GM19239 (cell line): ENCODE measurements around the gene CFAP45.

Experiments used
- DNase-seq: peaks from one replicate; pipeline ENCODE4 v3.0.0; 2011; ENCODE audit warnings: low spot score; ENCODE audit not compliant: insufficient read length
- FAIRE-seq: peaks from 2 replicates; lab custom pipeline; 2011; peaks lifted over from hg19 to GRCh38; lab: Jason Lieb, UNC

CFAP45 gene

GRCh38 chr1:159831412-159832141, 68.4 kb downstream of the CFAP45 start:
- FAIRE-seq (no peak), DNase-seq (no peak)

DNA sequence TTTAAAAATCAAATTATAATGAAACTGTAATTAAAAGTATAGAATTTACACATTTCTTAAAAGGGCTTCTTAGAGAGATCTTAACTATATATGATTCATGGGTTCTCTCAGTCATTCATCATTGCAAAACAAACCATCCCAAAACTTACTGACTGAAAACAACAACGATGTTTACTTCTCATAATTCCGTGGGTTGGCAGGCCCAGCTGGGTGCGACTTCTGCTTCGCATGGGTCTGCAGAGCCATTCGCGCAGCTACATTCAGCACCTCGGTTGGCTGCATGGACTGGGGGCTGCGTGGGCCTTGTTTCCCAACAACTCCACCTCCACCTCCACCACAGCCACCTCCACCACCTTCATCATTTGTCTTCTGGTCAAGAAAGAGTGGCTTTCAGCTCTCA, 69.2 kb downstream of the CFAP45 start:
- DNase-seq (no peak), FAIRE-seq (no peak)

DNA sequence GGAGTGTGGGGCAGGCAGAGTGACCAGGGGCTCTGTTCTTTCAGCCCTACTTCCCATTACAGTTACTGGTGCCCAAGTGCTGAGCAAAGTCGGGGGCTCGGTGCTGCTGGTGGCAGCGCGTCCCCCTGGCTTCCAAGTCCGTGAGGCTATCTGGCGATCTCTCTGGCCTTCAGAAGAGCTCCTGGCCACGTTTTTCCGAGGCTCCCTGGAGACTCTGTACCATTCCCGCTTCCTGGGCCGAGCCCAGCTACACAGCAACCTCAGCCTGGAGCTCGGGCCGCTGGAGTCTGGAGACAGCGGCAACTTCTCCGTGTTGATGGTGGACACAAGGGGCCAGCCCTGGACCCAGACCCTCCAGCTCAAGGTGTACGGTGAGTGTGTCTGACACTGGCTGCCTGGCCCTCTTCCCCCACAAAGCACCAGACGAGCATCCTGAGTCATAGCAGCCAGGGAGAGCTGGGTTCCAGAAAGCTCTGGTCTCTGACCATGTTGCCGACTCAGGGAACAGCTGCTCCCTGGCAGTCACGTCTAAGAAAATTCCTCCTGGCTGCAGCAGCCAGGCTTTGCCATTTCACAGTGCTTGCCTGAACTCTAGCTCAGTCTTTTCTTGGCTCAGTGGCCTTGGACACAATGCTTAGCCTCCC, 70.0 kb downstream of the CFAP45 start:
- no peak for DNase-seq
- no peak for FAIRE-seq

DNA sequence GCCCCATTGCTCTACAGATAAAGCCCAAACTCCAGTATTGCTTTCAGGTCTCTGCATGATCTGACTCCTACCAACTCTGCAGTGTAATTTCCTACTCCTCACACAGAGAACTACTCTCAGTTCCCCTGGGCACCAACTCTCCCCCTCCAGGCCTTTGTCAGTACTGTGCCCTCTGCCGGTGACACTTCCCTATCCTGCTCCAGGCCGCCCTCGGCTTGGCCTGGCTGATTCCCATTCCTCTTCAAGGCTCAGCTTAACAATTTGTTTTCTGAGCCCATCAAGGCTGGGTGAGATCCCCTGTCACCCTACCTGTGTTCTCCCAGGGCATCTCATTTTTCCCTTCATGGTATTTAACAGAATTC, 70.7 kb downstream of the CFAP45 start:
- DNase-seq (peak; percentile 54), FAIRE-seq (peak; percentile 72)

- DNase-seq (no peak), FAIRE-seq (peak; percentile 21)
Measured at GRCh38 chr1:159828581-159829272, 71.2 kb downstream of the CFAP45 start.

DNA sequence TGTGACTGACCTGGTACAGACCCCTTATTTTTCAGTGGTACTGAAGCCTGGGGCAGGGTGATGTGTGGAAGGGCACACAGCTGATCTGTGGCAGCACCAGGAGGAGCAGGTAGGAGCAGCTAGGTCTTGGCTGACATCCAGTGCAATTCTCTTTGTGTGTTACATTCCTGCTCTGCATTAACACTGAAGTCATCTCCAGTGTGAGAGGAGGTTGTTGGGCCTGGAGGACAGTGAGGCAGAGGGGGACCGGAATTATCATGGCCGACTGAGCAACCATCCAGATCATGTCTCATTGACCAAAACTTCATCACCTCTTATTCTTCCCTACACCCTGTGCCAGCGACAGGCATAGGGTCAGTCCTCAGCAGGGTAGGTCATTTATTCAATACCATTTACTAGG, 71.8 kb downstream of the CFAP45 start:
- no peak for DNase-seq
- peak; percentile 14 for FAIRE-seq

DNA sequence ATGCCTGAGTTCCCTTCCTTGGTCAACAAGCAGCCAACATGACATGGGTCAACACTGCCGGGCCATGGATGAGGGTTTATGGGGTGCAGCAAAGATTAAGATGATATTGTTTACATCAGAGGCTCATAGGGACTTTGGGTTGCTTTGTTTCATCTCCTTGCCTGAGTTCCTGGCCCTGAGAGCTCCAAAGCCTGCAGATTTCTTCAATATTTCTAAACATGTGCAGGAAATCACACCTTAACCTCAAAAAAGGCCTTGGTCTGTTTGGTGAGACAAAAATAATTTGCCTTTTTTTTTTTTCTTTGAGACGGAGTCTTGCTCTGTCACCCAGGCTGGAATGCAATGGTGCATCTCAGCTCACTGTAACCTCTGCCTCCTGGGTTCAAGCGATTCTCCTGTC, 72.4 kb downstream of the CFAP45 start:
- no peak for FAIRE-seq
- DNase-seq, result no peak

- FAIRE-seq, result no peak
- no peak for DNase-seq
Measured at GRCh38 chr1:159827102-159827490, 72.9 kb downstream of the CFAP45 start.

- FAIRE-seq (peak; percentile 40), DNase-seq (no peak)
Measured at GRCh38 chr1:159826441-159827101, 73.4 kb downstream of the CFAP45 start, which contains the start of gene SLAMF8. TSS of gene SLAMF8 (plus strand) at chr1:159826873. CDS start at chr1:159826899, 26 bp downstream.

DNA sequence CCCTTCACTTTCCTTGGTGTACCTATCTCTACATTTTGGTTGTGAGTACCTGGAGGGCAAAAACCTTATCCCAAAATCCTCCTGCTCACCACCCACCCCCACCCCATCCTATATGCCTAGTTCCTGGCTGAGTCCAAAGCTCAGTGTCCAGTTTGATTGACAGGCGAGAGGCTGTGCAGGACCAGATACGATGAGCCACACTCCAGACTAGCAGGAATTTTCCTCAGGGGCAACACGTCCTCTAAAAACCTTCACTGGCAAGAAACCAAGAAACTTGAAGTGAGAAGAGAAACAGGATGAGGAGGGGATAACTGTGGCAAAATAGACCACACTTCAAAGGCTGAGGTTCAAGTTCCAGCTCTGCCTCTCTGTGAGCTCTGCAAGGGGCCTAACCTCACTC, 74.4 kb downstream of the CFAP45 start:
- no peak for FAIRE-seq
- no peak for DNase-seq

GRCh38 chr1:159823406-159823805, 76.6 kb downstream of the CFAP45 start:
- DNase-seq (no peak), FAIRE-seq (no peak)
